WTC11 (cell line): ENCODE data around the gene ABCB1. TPM values are rescaled to one million over a fixed set of nuclear protein-coding genes. Genes with fewer than 3 reads are reported as not detected.

ENCODE experiments used
- ATAC-seq: fragments of 200-7000 bp; cut with Tn5 transposase; 2 replicates; pipeline ENCODE4 v1.10.0; 2021; ENCODE audit warnings: mild to moderate bottlenecking, moderate library complexity
- CTCF ChIA-PET: fragments of 300-600 bp; sonication (Branson Sonifier 250); formaldehyde crosslinking; loops from one replicate; lab custom pipeline; 2021; ENCODE audit warnings: antibody characterized with exemption; lab: Charles Lee
- POLR2A ChIA-PET: fragments of 350-600 bp; sonication (Branson Sonifier 250); formaldehyde crosslinking; loops from one replicate; lab custom pipeline; 2021; ENCODE audit warnings: antibody characterized with exemption; lab: Charles Lee
- DNase-seq: peaks from one replicate; pipeline ENCODE4 v3.0.0; 2021; ENCODE audit warnings: low spot score
- H3K27ac Mint-ChIP-seq: 2 replicates; pipeline ENCODE4 v1.8.0; 2021; ENCODE audit warnings: mixed read lengths
- H3K27me3 Mint-ChIP-seq: 2 replicates; pipeline ENCODE4 v1.8.0; 2021; ENCODE audit warnings: low read depth, mild to moderate bottlenecking, moderate library complexity, mixed read lengths
- H3K36me3 Mint-ChIP-seq: 2 replicates; pipeline ENCODE4 v1.8.0; 2021; ENCODE audit warnings: mixed read lengths
- H3K4me1 Mint-ChIP-seq: 2 replicates; pipeline ENCODE4 v1.8.0; 2022; ENCODE audit warnings: mixed read lengths
- H3K4me3 Mint-ChIP-seq: 2 replicates; pipeline ENCODE4 v1.8.0; 2021; ENCODE audit warnings: mild to moderate bottlenecking, moderate library complexity, mixed read lengths
- H3K9me3 Mint-ChIP-seq: 2 replicates; pipeline ENCODE4 v1.8.0; 2021; ENCODE audit warnings: mixed read lengths
- E2F1 ChIP-seq: sonication (generic); formaldehyde crosslinking; IDR thresholded peaks from 2 replicates; pipeline ENCODE4 v1.8.0; 2022; ENCODE audit warnings: mild to moderate bottlenecking, missing genetic modification reagents
- ESRRA ChIP-seq: sonication (generic); formaldehyde crosslinking; IDR thresholded peaks from 2 replicates; pipeline ENCODE4 v1.8.1; 2022; ENCODE audit warnings: mild to moderate bottlenecking, missing genetic modification reagents, borderline replicate concordance
- JAZF1 ChIP-seq: fragments of 250-450 bp; sonication (Bioruptor Pico); IDR thresholded peaks from 2 replicates; pipeline ENCODE4 v1.9.0; 2021; ENCODE audit warnings: moderate library complexity, mild to moderate bottlenecking, inconsistent platforms
- MXD4 ChIP-seq: fragments of 250-450 bp; sonication (Bioruptor Pico); IDR thresholded peaks from 2 replicates; pipeline ENCODE4 v1.8.0; 2021; ENCODE audit warnings: mild to moderate bottlenecking, moderate library complexity, borderline replicate concordance
- SMAD4 ChIP-seq: sonication (generic); formaldehyde crosslinking; IDR thresholded peaks from 2 replicates; pipeline ENCODE4 v1.8.0; 2022; ENCODE audit warnings: mild to moderate bottlenecking, missing genetic modification reagents
- ZBTB21 ChIP-seq: sonication (generic); formaldehyde crosslinking; IDR thresholded peaks from 2 replicates; pipeline ENCODE4 v1.8.1; 2023; ENCODE audit warnings: mild to moderate bottlenecking, missing genetic modification reagents, borderline replicate concordance
- ZNF232 ChIP-seq: sonication (generic); formaldehyde crosslinking; IDR thresholded peaks from 2 replicates; pipeline ENCODE4 v1.8.0; 2022; ENCODE audit warnings: mild to moderate bottlenecking, missing genetic modification reagents
- ZNF317 ChIP-seq: sonication (generic); formaldehyde crosslinking; IDR thresholded peaks from 2 replicates; pipeline ENCODE4 v1.8.1; 2023; ENCODE audit warnings: low read depth, mild to moderate bottlenecking, moderate library complexity, missing genetic modification reagents, borderline replicate concordance
- ZNF396 ChIP-seq: fragments of 250-450 bp; sonication (Bioruptor Pico); IDR thresholded peaks from 2 replicates; pipeline ENCODE4 v1.8.0; 2021; ENCODE audit warnings: mild to moderate bottlenecking, moderate library complexity, borderline replicate concordance
- ZNF416 ChIP-seq: fragments of 250-450 bp; sonication (Bioruptor Pico); IDR thresholded peaks from 2 replicates; pipeline ENCODE4 v1.9.0; 2021; ENCODE audit warnings: mild to moderate bottlenecking, inconsistent platforms
- ZNF512 ChIP-seq: sonication (generic); formaldehyde crosslinking; IDR thresholded peaks from 2 replicates; pipeline ENCODE4 v1.8.1; 2022; ENCODE audit warnings: missing genetic modification reagents, borderline replicate concordance
- ZSCAN18 ChIP-seq: fragments of 250-450 bp; sonication (Bioruptor Pico); IDR thresholded peaks from 2 replicates; pipeline ENCODE4 v2.1.2; 2022; ENCODE audit warnings: mild to moderate bottlenecking, moderate library complexity
- total RNA-seq: library from RNA; stranded (reverse); gene quantifications from 3 replicates; pipeline ENCODE4 v1.2.3, GENCODE V29; 2021
- TF ChIP-seq, protein P1 (sequence below): sonication (generic); formaldehyde crosslinking; IDR thresholded peaks from 2 replicates; pipeline ENCODE4 v1.8.1; 2022; ENCODE audit warnings: low read depth, missing genetic modification reagents, borderline replicate concordance
- TF ChIP-seq, protein P2 (sequence below): sonication (generic); formaldehyde crosslinking; conservative IDR thresholded peaks from 2 replicates; pipeline ENCODE4 v1.8.1; 2023; ENCODE audit warnings: mild to moderate bottlenecking, low read depth, missing genetic modification reagents, moderate library complexity
- TF ChIP-seq, protein P3 (sequence below): sonication (generic); formaldehyde crosslinking; IDR thresholded peaks from 2 replicates; pipeline ENCODE4 v1.8.0; 2022; ENCODE audit warnings: mild to moderate bottlenecking, missing genetic modification reagents

The ABCB1 gene
- total RNA-seq, 1 experiment from 2014 or later, result 0.94 TPM

- Mint-ChIP-seq H3K4me3 (no peak overlapping the region), H3K27me3 (peaks cover 35% of the 10 kb centered on the region), H3K4me1 (peaks cover 8% of the 10 kb centered on the region), H3K27ac (no peak overlapping the region), H3K9me3 (no peaks in the 10 kb centered on the region), H3K36me3 (no peaks in the 10 kb centered on the region)
- ChIA-PET POLR2A (no interaction called here), CTCF (interaction anchor here (1.2 kb wide), 1 partner anchor 24 kb away, joined by 3 read pairs; the partner anchor contains the start of gene ABCB1)
- TF ChIP-seq E2F1 (no peak), MXD4 (CRISPR knock-in tag) (no peak)
- ATAC-seq (no peak), DNase-seq (no peak)
Measured at GRCh38 chr7:87625101-87625500, 24.4 kb upstream of the ABCB1 start.

DNA sequence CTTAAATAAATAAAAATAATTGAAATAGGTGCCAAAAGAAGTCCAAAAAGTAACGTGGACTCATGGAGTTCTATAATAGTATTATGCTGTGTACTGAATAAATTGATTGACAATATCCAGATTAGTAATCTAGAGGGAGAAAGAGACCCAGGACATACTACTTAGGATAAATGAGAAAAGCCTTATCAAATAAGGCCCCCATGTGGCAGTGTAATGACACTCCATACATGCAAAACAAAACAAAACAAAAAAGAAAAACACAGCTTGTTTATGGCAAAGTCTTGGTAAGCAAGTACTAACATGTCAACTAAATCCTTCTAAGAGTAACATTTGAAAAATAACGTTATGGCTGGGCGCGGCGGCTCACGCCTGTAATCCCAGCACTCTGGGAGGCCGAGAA, 23.9 kb upstream of the ABCB1 start:
- no peaks in the 10 kb centered on the region for H3K9me3 Mint-ChIP-seq
- H3K36me3 Mint-ChIP-seq, result no peaks in the 10 kb centered on the region
- H3K27ac Mint-ChIP-seq, result no peak overlapping the region
- CTCF ChIA-PET, result interaction anchor here (1.2 kb wide), 1 partner anchor 24 kb away, joined by 3 read pairs; the partner anchor contains the start of gene ABCB1
- H3K4me1 Mint-ChIP-seq, result peaks cover 8% of the 10 kb centered on the region
- POLR2A ChIA-PET, result no interaction called here
- no peak overlapping the region for H3K4me3 Mint-ChIP-seq
- no peak for DNase-seq
- peaks cover 30% of the 10 kb centered on the region for H3K27me3 Mint-ChIP-seq
- ATAC-seq, result no peak
- no peak for TF ChIP-seq SMAD4 (CRISPR knock-in tag)
- TF ChIP-seq, protein P1, sequence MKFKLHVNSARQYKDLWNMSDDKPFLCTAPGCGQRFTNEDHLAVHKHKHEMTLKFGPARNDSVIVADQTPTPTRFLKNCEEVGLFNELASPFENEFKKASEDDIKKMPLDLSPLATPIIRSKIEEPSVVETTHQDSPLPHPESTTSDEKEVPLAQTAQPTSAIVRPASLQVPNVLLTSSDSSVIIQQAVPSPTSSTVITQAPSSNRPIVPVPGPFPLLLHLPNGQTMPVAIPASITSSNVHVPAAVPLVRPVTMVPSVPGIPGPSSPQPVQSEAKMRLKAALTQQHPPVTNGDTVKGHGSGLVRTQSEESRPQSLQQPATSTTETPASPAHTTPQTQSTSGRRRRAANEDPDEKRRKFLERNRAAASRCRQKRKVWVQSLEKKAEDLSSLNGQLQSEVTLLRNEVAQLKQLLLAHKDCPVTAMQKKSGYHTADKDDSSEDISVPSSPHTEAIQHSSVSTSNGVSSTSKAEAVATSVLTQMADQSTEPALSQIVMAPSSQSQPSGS, result no peak
- TF ChIP-seq ZNF317, result no peak

DNA sequence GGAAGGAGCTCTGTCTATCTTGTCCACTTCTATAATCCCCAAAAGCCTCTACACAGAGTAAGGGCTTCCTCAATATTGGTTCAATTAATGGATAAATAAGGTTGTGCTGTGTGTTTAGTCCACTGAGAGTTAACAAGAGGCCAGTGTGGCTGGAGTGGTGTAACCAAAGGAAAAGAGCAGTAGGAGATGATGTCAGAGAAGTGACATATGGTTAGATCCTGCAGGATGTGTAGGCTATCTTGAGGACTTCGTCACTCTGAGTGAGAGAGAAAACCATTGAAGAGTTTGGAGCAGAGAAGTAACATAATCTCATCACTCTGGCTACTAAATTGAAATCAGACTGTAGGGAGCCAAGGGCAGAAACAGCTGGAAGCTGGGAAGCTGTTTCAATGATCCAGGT, 14.5 kb upstream of the ABCB1 start:
- no peak for DNase-seq
- Mint-ChIP-seq H3K36me3 (no peaks in the 10 kb centered on the region), H3K4me1 (no peaks in the 10 kb centered on the region), H3K4me3 (no peak overlapping the region), H3K9me3 (peaks cover 4% of the 10 kb centered on the region), H3K27me3 (no peaks in the 10 kb centered on the region; the same call in 1 of the 2 replicates), H3K27ac (no peak overlapping the region)
- POLR2A ChIA-PET, result no interaction called here
- CTCF ChIA-PET, result no interaction called here
- TF ChIP-seq, protein P2, sequence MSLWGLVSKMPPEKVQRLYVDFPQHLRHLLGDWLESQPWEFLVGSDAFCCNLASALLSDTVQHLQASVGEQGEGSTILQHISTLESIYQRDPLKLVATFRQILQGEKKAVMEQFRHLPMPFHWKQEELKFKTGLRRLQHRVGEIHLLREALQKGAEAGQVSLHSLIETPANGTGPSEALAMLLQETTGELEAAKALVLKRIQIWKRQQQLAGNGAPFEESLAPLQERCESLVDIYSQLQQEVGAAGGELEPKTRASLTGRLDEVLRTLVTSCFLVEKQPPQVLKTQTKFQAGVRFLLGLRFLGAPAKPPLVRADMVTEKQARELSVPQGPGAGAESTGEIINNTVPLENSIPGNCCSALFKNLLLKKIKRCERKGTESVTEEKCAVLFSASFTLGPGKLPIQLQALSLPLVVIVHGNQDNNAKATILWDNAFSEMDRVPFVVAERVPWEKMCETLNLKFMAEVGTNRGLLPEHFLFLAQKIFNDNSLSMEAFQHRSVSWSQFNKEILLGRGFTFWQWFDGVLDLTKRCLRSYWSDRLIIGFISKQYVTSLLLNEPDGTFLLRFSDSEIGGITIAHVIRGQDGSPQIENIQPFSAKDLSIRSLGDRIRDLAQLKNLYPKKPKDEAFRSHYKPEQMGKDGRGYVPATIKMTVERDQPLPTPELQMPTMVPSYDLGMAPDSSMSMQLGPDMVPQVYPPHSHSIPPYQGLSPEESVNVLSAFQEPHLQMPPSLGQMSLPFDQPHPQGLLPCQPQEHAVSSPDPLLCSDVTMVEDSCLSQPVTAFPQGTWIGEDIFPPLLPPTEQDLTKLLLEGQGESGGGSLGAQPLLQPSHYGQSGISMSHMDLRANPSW (CRISPR knock-in tag), result no peak
- no peak for TF ChIP-seq ZNF396 (CRISPR knock-in tag)
- TF ChIP-seq ZNF232, result no peak
- TF ChIP-seq ZNF512, result no peak
- no peak for TF ChIP-seq ZSCAN18 (CRISPR knock-in tag)
- no peak for TF ChIP-seq JAZF1 (CRISPR knock-in tag)
- no peak for TF ChIP-seq ZBTB21
- TF ChIP-seq ESRRA (CRISPR knock-in tag), result no peak
- TF ChIP-seq, protein P3, sequence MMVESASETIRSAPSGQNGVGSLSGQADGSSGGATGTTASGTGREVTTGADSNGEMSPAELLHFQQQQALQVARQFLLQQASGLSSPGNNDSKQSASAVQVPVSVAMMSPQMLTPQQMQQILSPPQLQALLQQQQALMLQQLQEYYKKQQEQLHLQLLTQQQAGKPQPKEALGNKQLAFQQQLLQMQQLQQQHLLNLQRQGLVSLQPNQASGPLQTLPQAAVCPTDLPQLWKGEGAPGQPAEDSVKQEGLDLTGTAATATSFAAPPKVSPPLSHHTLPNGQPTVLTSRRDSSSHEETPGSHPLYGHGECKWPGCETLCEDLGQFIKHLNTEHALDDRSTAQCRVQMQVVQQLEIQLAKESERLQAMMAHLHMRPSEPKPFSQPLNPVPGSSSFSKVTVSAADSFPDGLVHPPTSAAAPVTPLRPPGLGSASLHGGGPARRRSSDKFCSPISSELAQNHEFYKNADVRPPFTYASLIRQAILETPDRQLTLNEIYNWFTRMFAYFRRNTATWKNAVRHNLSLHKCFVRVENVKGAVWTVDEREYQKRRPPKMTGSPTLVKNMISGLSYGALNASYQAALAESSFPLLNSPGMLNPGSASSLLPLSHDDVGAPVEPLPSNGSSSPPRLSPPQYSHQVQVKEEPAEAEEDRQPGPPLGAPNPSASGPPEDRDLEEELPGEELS, result no peak
- TF ChIP-seq ZNF416 (CRISPR knock-in tag), result no peak
- ATAC-seq, result no peak
